Retinal pigment epithelial cell (primary cell): ENCODE results near the gene IFNA10.
"Not testable (repeated sequence)": the region's sequence is repeated elsewhere in the genome, so short reads cannot be mapped to it uniquely, and the experiment has no call there.

Experiments used
- DNase-seq: peaks from one replicate; pipeline ENCODE4 v3.0.0-alpha.2; 2010; ENCODE audit warnings: low read depth
- H3K4me3 ChIP-seq: 2 replicates; pipeline ENCODE4 v1.5.1; 2011; ENCODE audit warnings: mild to moderate bottlenecking, low read length, control low read depth, moderate library complexity
- TF ChIP-seq, protein P1 (sequence below): conservative IDR thresholded peaks from 2 replicates; pipeline ENCODE4 v1.5.1; 2011; ENCODE audit warnings: low read depth, low read length, control low read depth, inconsistent platforms

Gene IFNA10

DNA sequence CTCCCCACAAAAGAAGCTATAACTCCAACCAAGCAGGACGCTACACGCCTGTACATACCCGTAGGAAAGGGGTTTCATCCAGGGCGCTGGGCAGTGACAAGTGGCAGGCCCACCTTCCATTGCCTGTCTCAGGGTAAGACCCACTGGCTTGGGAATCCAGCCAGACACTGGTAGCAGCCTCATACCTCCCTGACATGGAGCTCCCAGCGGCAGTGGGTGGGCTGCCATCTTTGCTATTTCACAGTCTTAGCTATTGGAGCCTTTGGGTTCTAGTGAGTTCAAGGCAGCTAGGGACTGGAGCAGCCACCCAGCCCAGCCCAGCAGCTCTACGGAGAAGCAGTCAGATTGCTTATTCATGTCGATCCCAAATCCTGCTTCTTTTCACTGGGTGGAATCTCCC, 3.4 kb upstream of the IFNA10 start:
- TF ChIP-seq, protein P1, sequence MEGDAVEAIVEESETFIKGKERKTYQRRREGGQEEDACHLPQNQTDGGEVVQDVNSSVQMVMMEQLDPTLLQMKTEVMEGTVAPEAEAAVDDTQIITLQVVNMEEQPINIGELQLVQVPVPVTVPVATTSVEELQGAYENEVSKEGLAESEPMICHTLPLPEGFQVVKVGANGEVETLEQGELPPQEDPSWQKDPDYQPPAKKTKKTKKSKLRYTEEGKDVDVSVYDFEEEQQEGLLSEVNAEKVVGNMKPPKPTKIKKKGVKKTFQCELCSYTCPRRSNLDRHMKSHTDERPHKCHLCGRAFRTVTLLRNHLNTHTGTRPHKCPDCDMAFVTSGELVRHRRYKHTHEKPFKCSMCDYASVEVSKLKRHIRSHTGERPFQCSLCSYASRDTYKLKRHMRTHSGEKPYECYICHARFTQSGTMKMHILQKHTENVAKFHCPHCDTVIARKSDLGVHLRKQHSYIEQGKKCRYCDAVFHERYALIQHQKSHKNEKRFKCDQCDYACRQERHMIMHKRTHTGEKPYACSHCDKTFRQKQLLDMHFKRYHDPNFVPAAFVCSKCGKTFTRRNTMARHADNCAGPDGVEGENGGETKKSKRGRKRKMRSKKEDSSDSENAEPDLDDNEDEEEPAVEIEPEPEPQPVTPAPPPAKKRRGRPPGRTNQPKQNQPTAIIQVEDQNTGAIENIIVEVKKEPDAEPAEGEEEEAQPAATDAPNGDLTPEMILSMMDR = no peak
- H3K4me3 ChIP-seq = no peak overlapping the region
- no peak for DNase-seq

DNA sequence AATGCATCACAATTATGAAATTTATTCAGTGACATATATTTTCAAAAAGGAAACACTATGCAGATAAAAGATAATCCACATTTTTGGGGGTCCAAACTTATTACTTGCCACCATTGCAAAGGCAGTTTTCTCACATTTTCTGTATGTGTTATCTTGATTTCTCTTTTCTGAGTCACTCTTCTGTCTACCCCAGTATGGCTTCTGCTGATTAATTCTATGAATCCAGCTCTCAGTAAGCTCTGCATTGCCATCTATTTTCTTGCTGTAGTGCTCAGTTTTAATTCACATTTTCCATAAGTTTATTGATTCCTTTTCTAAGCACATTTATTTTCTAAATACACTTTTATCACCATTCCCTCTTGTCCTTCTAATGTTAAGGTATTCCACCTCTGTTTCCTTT, 1.7 kb downstream of the IFNA10 start:
- no peak for DNase-seq
- TF ChIP-seq, protein P1 = no peak
- no peak overlapping the region for H3K4me3 ChIP-seq

DNA sequence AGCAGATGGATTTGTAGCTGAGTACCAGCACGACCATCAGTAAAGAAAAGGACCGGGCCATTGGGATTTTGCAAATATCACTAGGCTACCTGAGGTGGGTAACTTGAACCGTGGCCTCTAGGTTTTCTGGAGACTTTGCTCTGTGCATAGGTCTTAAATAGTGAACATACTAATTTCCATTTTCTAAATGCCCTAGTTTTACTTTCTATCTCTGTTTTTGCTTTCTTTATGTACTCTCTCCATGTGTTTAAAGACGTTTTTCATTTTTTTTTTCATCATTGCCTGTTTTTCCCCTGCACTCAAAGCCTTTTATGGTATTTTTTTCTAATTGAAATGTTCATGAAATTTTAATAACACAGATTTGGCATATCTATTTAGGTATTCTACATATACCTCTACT, 4.8 kb downstream of the IFNA10 start, which contains the start of gene IFNA7:
Gene IFNA7 (minus strand): TSS at position 101 of the 400 bp plus-strand sequence. CDS start 40 bp downstream, at position 61.
- H3K4me3 ChIP-seq, DNase-seq: not testable (repeated sequence)

- TF ChIP-seq, protein P1 = peak; percentile 66
- not testable (repeated sequence) for DNase-seq, H3K4me3 ChIP-seq
Observed at GRCh38 chr9:21194867-21195776, 11.8 kb downstream of the IFNA10 start.

- DNase-seq, H3K4me3 ChIP-seq: not testable (repeated sequence)
Observed at GRCh38 chr9:21187487-21187886, 19.5 kb downstream of the IFNA10 start, which contains the start of gene IFNA4. Gene IFNA4 (minus strand): TSS chr9:21187587. CDS start chr9:21187531, 56 bp downstream.

DNA sequence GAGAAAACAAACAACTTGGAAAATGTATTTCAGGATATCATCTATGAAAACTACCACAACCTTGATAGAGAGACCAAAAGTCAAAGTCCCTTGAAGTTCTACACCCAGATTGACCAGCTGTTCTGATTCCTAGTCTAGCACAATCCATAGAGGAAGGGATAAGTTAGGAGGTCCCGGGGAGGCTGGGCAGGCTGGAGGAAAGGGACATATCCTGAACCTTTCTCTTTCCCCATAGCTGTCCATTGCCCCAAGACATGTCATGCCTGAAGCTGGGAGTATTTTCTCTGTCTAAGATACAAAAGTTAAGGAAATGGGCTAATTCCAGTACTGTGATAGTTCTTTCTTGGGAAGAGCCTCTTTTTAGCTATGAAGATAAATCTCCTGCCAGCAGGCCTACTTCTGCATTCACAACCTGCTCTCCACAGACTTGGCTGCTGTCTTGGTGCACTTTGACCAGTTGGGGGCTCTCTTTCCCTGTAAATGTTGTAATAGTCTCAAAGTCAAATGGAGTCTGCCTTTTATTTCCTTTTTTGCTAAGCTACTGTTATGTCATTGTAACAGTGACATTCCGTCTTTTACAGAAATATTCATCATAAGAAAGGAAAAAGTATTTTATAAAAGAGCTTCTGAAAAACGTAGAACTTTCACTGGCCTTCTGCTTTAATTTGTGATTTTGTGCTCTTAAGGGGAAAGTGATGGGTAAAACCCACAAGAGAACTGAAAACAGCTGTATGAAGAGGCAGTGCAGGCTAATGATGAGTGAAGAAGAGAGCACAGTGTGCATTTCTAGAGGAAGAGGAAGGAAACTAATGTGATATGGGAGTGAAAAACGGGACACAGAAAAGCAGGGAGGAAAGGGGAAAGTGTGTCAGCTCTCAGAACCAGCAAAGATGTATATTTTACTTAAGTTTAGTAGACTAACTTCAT, 23.9 kb downstream of the IFNA10 start:
- TF ChIP-seq, protein P1 = peak; percentile 67

GRCh38 chr9:21174671-21175070, 32.3 kb downstream of the IFNA10 start:
- TF ChIP-seq, protein P1 = no peak
- no peak overlapping the region for H3K4me3 ChIP-seq
- DNase-seq = no peak

More for the DNA sequence above, 23.9 kb downstream of the IFNA10 start:
- DNase-seq, H3K4me3 ChIP-seq: not testable (repeated sequence)
